ENCODE measurements around the gene IL17RC.
"Not testable (repeated sequence)": the region's sequence is repeated elsewhere in the genome, so short reads cannot be mapped to it uniquely, and the experiment has no call there.

IL17RC gene

DNA sequence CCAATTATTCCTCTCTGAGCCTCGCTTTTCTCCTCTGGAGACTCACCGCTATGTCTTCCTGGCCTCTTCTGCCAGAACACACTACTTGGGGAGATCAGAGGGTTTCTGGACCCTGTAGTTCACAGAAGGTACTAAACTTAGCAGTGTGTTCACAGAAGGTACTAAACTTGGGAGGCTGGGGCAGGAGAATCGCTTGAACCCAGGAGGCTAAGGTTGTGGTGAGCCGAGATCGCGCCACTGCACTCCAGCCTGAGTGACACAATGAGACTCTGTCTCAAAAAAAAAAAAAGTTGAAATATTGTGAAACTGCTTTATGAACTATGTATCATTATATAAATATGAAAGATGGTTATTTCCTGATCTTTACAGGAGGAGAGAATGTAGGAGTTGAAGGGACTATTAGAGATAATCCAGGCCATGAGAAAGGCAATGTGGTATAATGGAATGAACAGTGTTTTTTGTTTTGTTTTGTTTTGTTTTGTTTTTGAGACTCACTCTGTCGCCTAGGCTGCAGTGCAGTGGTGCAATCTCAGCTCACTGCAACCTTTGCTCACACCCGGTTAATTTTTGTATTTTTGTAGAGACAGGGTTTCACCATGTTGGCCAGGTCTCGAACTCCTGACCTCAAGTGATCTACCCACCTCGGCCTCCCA, 20.0 kb upstream of the IL17RC start:
- DNase-seq: not testable (repeated sequence)

DNA sequence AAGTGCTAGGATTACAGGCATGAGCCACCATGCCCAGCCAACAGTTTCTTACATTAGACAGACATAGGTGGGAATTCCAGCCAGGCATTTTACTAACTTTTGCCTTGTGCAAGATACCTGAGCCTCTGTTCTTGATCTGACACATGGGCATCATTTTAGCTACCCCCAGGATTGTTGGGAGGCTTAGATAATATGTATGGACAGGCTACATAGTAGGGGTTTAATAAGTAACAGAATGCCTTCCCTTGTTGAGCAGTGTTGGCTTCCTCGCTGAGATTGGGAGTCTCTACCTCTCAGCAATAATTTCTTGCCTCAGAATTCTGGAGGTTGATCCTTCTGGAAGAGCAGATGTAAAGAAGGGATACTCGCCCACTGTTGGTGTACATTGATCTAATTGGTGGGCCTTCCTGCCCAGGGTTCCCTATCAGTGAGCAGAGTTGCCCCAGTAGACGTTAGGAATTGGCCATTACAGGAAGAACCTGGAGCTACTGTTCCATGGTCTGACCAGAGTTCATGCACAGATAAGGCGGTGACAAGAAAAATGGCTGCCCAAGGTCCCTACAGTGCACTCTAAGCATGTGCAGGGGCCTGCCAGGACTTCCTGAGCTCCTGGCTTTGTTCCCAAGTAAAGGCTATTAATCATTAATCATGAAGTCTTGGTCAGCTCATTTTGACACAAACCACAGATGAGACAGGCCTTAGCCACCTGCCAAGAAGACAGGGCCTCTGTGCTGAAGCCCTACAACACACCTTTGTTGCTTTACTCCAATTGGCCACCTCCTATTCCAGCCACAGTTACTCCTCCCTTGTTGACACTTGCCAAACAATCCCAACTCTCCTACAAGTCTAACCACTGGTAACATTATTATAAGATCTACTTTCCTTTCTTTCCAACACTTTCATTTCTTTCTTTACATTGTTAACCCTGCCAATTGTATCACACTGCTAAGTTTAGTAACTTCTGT, 19.2 kb upstream of the IL17RC start:
- DNase-seq: no peak

GRCh38 chr3:9898467-9899241, 18.2 kb upstream of the IL17RC start:
- no peak for DNase-seq

DNA sequence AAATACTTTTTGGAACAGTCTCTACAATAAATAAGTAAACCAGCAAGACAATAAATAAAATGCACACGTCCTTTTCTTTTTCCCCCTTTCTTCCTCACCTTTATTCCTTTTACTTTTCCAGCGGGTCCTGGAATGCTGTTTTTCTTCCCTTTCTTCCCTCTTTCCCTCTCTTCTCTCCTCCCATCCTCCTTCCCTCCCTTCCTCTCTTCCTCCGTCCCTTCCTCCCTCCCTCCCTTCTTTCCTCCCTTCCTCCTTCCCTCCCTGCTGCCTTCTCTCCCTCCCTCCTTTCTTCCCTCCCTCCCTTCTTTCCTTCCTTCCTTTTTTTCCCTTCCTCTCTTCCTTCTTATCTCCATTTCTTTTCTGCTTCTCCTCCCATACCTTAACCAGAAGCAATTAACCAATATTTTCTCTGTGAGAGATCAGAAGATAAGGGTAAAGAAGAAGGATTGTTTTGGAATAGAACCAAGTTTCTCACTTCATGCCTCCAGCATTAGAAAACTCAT, 17.6 kb upstream of the IL17RC start:
- no peak for DNase-seq

- not testable (repeated sequence) for DNase-seq
These were observed 15.9 kb upstream of the IL17RC start for GRCh38 chr3:9900965-9901415.

GRCh38 chr3:9901967-9902366, 14.9 kb upstream of the IL17RC start:
- DNase-seq: no peak

DNA sequence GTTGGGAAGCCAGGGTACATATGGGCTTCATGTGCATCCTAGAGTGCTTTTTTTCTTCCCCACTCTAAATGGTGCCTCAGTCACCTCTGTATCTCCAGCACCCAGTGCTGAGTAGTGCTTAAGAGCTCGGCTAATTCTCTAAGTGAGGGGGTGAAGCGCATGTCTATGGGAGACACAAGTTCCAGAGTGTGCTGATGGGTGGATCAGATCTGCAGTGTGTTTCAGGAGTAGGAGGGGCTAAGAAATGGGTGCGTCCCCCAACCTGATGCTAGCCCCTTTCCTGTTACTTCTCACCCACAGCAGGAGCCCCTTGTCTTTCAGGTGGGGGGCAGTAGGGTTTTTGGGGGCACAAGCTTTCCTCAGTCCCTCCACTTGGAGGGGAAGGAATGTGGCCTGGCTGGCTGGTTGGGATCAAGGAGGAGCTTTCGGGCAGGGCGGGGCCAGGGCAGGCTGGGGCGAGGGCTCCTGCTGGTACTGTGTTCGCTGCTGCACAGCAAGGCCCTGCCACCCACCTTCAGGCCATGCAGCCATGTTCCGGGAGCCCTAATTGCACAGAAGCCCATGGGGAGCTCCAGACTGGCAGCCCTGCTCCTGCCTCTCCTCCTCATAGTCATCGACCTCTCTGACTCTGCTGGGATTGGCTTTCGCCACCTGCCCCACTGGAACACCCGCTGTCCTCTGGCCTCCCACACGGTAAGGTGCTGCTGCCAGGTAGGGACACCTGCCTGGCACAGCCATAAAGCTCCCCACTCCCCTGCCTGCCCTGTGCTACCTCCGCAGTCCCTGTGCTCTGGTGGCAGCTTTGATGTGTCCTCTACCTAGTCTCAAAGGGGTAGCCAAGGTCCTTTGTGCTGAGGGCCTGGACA, 14.3 kb upstream of the IL17RC start, which contains the start of gene IL17RE:
Gene IL17RE (plus strand): TSS at position 477 of the 866 bp plus-strand sequence. CDS start 85 bp downstream, at position 562.
- DNase-seq: no peak

DNA sequence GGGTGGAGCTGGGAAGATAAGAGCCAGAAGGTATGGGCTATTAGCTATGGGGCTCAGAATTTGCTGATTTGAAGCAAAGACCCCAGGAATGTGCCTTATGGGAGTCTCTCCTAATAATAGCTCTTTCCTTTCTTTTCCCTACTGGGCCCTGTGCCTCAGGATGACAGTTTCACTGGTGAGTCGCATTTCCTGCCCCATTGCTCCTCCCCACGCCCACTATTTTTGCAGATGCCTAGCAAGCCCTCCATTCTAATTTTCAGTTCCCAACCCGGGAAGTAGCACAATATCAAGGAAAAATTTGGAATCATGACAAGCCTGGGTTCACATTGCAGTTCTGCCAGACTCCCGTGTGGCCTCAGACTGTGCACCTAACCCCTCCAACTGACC, 13.7 kb upstream of the IL17RC start:
- no peak for DNase-seq

DNA sequence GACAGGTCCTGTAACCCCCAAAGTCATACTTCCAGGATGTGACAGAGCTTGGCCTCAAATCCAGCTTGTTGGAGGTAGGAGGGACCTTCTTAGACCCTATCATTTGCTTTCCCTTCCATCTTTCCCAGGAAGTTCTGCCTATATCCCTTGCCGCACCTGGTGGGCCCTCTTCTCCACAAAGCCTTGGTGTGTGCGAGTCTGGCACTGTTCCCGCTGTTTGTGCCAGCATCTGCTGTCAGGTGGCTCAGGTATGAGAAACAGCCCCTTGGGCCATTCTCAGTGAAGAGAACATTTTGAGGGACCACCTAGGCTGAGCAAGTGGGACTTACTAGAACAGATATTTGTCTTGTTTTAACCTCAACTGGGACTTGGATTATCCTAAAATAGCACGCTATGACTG, 13.0 kb upstream of the IL17RC start:
- DNase-seq: no peak

DNA sequence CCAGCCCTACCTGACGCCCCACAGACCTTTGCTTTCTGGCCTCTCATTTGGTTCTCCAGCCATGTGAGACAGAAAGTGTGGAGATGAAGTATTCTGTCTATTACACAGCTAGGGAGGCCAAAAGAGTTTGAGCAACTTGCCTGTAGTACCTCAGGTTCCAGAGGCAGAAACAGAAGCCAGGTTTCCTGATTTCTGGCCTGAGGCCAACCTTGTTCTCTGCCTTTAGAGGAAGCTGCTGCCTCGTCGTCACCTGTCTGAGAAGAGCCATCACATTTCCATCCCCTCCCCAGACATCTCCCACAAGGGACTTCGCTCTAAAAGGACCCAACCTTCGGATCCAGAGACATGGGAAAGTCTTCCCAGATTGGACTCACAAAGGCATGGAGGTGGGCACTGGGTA, 10.4 kb upstream of the IL17RC start:
- DNase-seq: no peak

- DNase-seq: no peak
These were observed 8.6 kb upstream of the IL17RC start for GRCh38 chr3:9908286-9908685.

- DNase-seq: no peak
These were observed 7.5 kb upstream of the IL17RC start for GRCh38 chr3:9909221-9910013.

DNA sequence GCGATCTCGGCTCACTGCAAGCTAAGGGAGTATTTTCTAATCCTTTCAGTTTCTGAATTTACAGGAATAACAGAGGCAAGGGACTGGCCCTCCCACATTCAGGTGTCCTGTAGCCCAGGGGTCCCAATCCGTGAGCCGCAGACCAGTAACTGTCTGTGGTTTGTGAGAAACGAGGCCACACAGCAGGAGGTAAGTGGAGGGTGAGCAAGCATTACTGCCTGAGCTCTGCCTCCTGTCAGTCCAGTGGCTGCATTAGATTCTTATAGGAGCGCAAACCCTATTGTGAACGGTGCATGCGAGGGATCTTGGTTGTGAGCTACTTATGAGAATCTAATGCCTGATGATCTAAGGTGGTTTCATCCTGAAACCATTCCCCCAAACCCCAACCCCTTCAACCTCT, 5.0 kb upstream of the IL17RC start:
- DNase-seq: no peak

DNA sequence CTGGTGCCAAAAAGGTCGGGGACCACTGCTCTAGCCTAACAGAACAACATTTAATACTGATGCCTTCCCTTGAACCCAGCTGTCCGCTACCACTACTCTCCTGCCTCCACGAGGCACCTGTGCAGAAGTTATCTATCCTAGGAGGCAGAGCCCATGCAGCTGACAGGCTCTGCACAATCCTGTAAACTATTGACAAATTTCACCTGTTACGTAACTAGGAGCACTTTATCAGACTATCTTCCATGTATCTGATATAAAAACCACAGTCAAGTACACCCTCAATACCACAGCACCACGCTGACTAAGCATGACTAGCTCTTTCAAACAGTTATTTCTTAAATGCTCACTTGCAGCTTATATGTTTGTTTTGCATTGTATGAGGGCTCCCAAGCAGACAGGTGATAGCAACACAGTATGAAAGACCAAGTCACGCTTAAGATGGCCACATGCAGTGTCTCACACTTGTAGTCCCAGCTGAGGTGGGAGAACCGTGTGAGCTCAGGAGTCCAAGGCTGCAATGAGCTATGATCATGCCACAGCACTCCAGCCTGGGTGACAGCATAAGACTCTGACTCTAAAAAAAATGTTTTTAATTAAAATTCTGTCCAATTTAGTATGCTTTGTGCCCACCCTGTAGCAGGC, 4.5 kb upstream of the IL17RC start:
- no peak for DNase-seq

DNA sequence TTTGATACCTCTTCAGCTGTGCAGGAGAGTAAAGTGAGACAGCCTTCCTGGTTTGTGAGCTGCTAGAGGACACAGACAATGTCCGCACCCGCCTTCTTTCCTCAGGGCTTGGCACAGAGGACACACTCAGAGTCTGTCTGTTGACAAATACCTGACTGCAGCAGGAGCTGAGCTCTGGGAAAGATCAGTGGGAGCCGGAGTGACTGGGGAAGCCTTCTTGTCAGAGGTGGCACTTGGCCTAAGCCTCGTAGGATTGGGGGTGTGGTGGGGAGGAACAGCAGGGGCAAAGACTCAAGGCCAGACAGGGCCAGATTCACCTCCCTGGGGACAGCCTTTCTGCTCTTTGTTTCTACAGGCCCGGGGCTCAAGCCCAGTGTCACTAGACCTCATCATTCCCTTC, 3.3 kb upstream of the IL17RC start:
- DNase-seq: no peak

DNA sequence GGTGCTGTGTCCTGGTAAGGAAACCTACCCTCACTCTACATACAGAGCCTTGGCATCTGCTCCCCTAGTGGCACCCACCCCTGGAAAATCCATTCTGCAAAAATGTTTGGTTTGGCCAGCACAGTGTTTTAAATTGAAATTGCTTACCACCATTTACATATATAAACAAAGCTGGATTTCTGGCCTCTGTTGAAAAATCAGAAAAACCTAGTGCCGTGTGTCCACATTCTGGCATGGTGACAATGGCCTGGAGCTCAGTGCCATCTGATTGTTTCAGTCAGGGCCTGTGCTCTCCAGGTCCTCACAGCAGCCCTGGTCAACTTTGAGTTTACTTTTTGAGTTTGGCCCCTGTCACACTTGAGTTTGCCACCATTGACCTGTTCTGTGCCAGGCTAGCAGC, 2.9 kb upstream of the IL17RC start:
- no peak for DNase-seq

- DNase-seq: no peak
These were observed 2.2 kb upstream of the IL17RC start for GRCh38 chr3:9914559-9915253.

- DNase-seq: no peak
These were observed 1.4 kb upstream of the IL17RC start for GRCh38 chr3:9915254-9916141.

GRCh38 chr3:9916346-9916733, 558 bp upstream of the IL17RC start:
- DNase-seq: no peak
